H1 (cell line): Measurements from ENCODE around the gene C19orf47. TPM values are rescaled to one million over a fixed set of nuclear protein-coding genes. Genes with fewer than 3 reads are reported as not detected.

ENCODE experiments used
- CTCF ChIA-PET: fragments of 300-600 bp; sonication (Branson Sonifier 250); formaldehyde crosslinking; loops from one replicate; lab custom pipeline; 2021; ENCODE audit not compliant: partially characterized antibody; lab: Charles Lee
- POLR2A ChIA-PET: fragments of 300-600 bp; sonication (Branson Sonifier 250); formaldehyde crosslinking; loops from one replicate; lab custom pipeline; 2021; ENCODE audit warnings: inconsistent platforms; ENCODE audit not compliant: partially characterized antibody; lab: Charles Lee
- DNase-seq, 2 experiments: peaks; one replicate each; pipeline versions ENCODE4 v3.0.0 to v3.0.0-alpha.2; 2010 to 2022; ENCODE audit warnings: low spot score in 2 of 2, low read depth in 1 of 2, mixed read lengths in 1 of 2
- FAIRE-seq: peaks from 2 replicates; lab custom pipeline; 2011; peaks lifted over from hg19 to GRCh38; lab: Jason Lieb, UNC
- H2AFZ ChIP-seq: 2 replicates; pipeline ENCODE4 v1.8.1; 2012; ENCODE audit warnings: low read length, inconsistent platforms
- H2AK5ac ChIP-seq: 2 replicates; pipeline ENCODE4 v1.6.1; 2013; ENCODE audit warnings: low read depth, low read length
- H2BK120ac ChIP-seq: replicated peaks from 2 replicates; pipeline ENCODE3; 2013; ENCODE audit warnings: low read depth, low read length, inconsistent platforms
- H2BK12ac ChIP-seq: 2 replicates; pipeline ENCODE4 v1.6.1; 2013; ENCODE audit warnings: low read depth, low read length
- H2BK15ac ChIP-seq: 2 replicates; pipeline ENCODE4 v1.6.1; 2013; ENCODE audit warnings: low read length
- H2BK20ac ChIP-seq: 2 replicates; pipeline ENCODE4 v1.6.1; 2013; ENCODE audit warnings: low read length
- H2BK5ac ChIP-seq: 2 replicates; pipeline ENCODE4 v1.6.1; 2013; ENCODE audit warnings: low read depth, low read length
- H3K14ac ChIP-seq: 2 replicates; pipeline ENCODE4 v1.6.1; 2013; ENCODE audit warnings: inconsistent platforms; ENCODE audit not compliant: insufficient read length
- H3K18ac ChIP-seq: 2 replicates; pipeline ENCODE4 v1.6.1; 2013; ENCODE audit warnings: low read length; ENCODE audit errors: extremely low read depth
- H3K23ac ChIP-seq: 2 replicates; pipeline ENCODE4 v1.6.1; 2013; ENCODE audit warnings: inconsistent platforms; ENCODE audit not compliant: insufficient read length
- H3K23me2 ChIP-seq: 2 replicates; pipeline ENCODE4 v1.6.1; 2013; ENCODE audit warnings: low read depth, low read length
- H3K27ac ChIP-seq: 2 replicates; pipeline ENCODE4 v1.6.1; 2011; ENCODE audit warnings: low read depth, low read length, inconsistent platforms
- H3K27me3 ChIP-seq, 4 experiments: replicated peaks in 1 of 4; 1 replicate in 1 of 4; 2 replicates in 3 of 4; pipeline versions ENCODE4 v1.6.1 to v1.8.1; 2011 to 2013; ENCODE audit warnings: low read length in 3 of 4, mild to moderate bottlenecking in 3 of 4, inconsistent platforms in 2 of 4, mixed read lengths in 2 of 4, moderate library complexity in 1 of 4; ENCODE audit not compliant: control insufficient read depth in 3 of 4, insufficient read depth in 3 of 4; ENCODE audit errors: extremely low read depth in 1 of 4
- H3K36me3 ChIP-seq, 4 experiments: 2 replicates each; pipeline versions ENCODE4 v1.6.1 to v1.8.1; 2011 to 2013; ENCODE audit warnings: mild to moderate bottlenecking in 4 of 4, low read length in 3 of 4, moderate library complexity in 2 of 4, control low read depth in 1 of 4, inconsistent platforms in 1 of 4; ENCODE audit not compliant: insufficient read depth in 4 of 4, control insufficient read depth in 2 of 4
- H3K4ac ChIP-seq: replicated peaks from 2 replicates; pipeline ENCODE3; 2013; ENCODE audit warnings: low read length, low read depth, mixed read lengths, inconsistent platforms; ENCODE audit not compliant: insufficient read length
- H3K4me1 ChIP-seq, 4 experiments: replicated peaks in 1 of 4; 1 replicate in 1 of 4; 2 replicates in 3 of 4; pipeline versions ENCODE4 v1.6.1 to v1.8.1; 2011 to 2013; ENCODE audit warnings: low read length in 3 of 4, inconsistent platforms in 2 of 4, mixed read lengths in 1 of 4; ENCODE audit not compliant: insufficient read depth in 4 of 4, control insufficient read depth in 3 of 4
- H3K4me2 ChIP-seq, 2 experiments: 2 replicates each; pipeline versions ENCODE4 v1.6.1 to v1.8.1; 2011 to 2013; ENCODE audit warnings: low read depth in 2 of 2, low read length in 2 of 2, control low read depth in 1 of 2, inconsistent platforms in 1 of 2, mild to moderate bottlenecking in 1 of 2; ENCODE audit not compliant: insufficient read depth in 1 of 2
- H3K4me3 ChIP-seq, 4 experiments: fragments of 200-600, 300-600 bp in 1 of 4; sonication (generic), shearing (Covaris generic), sonication (Bioruptor Twin) in 1 of 4; 2 replicates each; pipeline versions ENCODE4 v1.5.1 to v1.8.1; 2011 to 2016; ENCODE audit warnings: low read length in 4 of 4, low read depth in 3 of 4, control low read depth in 2 of 4, inconsistent platforms in 2 of 4, mild to moderate bottlenecking in 2 of 4, mixed read lengths in 1 of 4, moderate library complexity in 1 of 4; ENCODE audit not compliant: insufficient read depth in 2 of 4; ENCODE audit errors: extremely low read depth in 1 of 4
- H3K56ac ChIP-seq: replicated peaks from 2 replicates; pipeline ENCODE3; 2013; ENCODE audit warnings: low read depth, mild to moderate bottlenecking, mixed read lengths, low read length, inconsistent platforms; ENCODE audit not compliant: insufficient read length
- H3K79me1 ChIP-seq: 2 replicates; pipeline ENCODE4 v1.6.1; 2013; ENCODE audit warnings: low read depth, low read length, control low read depth
- H3K79me2 ChIP-seq, 2 experiments: 2 replicates each; pipeline versions ENCODE4 v1.6.1 to v1.8.1; 2012 to 2013; ENCODE audit warnings: low read length in 2 of 2, mild to moderate bottlenecking in 2 of 2, inconsistent platforms in 1 of 2; ENCODE audit not compliant: insufficient read depth in 2 of 2, control insufficient read depth in 1 of 2
- H3K9ac ChIP-seq, 4 experiments: replicated peaks in 1 of 4; 1 replicate in 1 of 4; 2 replicates in 3 of 4; pipeline versions ENCODE4 v1.6.1 to v1.8.1; 2011 to 2013; ENCODE audit warnings: low read depth in 3 of 4, low read length in 3 of 4, control low read depth in 2 of 4, mild to moderate bottlenecking in 2 of 4, moderate library complexity in 2 of 4, inconsistent platforms in 1 of 4; ENCODE audit errors: extremely low read depth in 1 of 4
- H3K9me3 ChIP-seq, 2 experiments: 2 replicates each; pipeline versions ENCODE4 v1.6.1 to v1.8.1; 2012 to 2013; ENCODE audit warnings: mild to moderate bottlenecking in 2 of 2, moderate library complexity in 2 of 2, control low read depth in 1 of 2, inconsistent platforms in 1 of 2, low read depth in 1 of 2, low read length in 1 of 2, mixed read lengths in 1 of 2; ENCODE audit not compliant: insufficient read depth in 2 of 2
- H4K20me1 ChIP-seq, 2 experiments: replicated peaks in 1 of 2; 2 replicates each; pipeline versions ENCODE3 to v1.8.1; 2011 to 2013; ENCODE audit warnings: inconsistent platforms in 2 of 2, low read length in 2 of 2, mild to moderate bottlenecking in 1 of 2; ENCODE audit not compliant: insufficient read depth in 2 of 2, control insufficient read depth in 1 of 2
- H4K5ac ChIP-seq: 2 replicates; pipeline ENCODE4 v1.6.1; 2013; ENCODE audit warnings: low read length, low read depth, mixed read lengths, inconsistent platforms; ENCODE audit not compliant: insufficient read length
- H4K8ac ChIP-seq: 2 replicates; pipeline ENCODE4 v1.8.0; 2013; ENCODE audit warnings: mild to moderate bottlenecking, moderate library complexity, low read length, inconsistent platforms; ENCODE audit not compliant: insufficient read depth; ENCODE audit errors: extremely low read depth
- H4K91ac ChIP-seq: replicated peaks from 2 replicates; pipeline ENCODE3; 2013; ENCODE audit warnings: low read length, mixed read lengths, inconsistent platforms; ENCODE audit not compliant: insufficient read length
- EGR1 ChIP-seq: IDR thresholded peaks from 2 replicates; pipeline ENCODE4 v1.6.1; 2011; ENCODE audit warnings: low read depth, low read length, borderline replicate concordance
- KDM4A ChIP-seq: IDR thresholded peaks from one replicate; pipeline ENCODE4 v1.7.1; 2012; ENCODE audit warnings: low read depth, mild to moderate bottlenecking, moderate library complexity, low read length, inconsistent platforms; ENCODE audit not compliant: severe bottlenecking
- KDM5A ChIP-seq: fragments of 200-600 bp; IDR thresholded peaks from 2 replicates; pipeline ENCODE4 v1.7.1; 2012; ENCODE audit warnings: mild to moderate bottlenecking, low read length, inconsistent platforms, mixed read lengths
- RNF2 ChIP-seq: fragments of 200-900, 300-1000 bp; sonication (generic); IDR thresholded peaks from 2 replicates; pipeline ENCODE4 v1.7.1; 2016; ENCODE audit warnings: borderline replicate concordance, low read depth, mild to moderate bottlenecking, antibody characterized with exemption, low read length; ENCODE audit not compliant: poor library complexity, severe bottlenecking; ENCODE audit errors: missing control alignments
- SP1 ChIP-seq: IDR thresholded peaks from 2 replicates; pipeline ENCODE4 v1.6.1; 2011; ENCODE audit warnings: low read depth, low read length
- WGBS, 2 experiments: shearing (Covaris generic) in 1 of 2; methylation state at CpG; one replicate each; pipeline versions ENCODE4 v1.1.6 to v1.1.7; 2013 to 2015; ENCODE audit warnings: low lambda C conversion rate in 2 of 2, mixed read lengths in 2 of 2, inconsistent platforms in 1 of 2, low coverage in 1 of 2, missing lambda C conversion rate in 1 of 2; ENCODE audit not compliant: insufficient replicate concordance in 2 of 2, insufficient coverage in 1 of 2, insufficient read length in 1 of 2; ENCODE audit errors: extremely low coverage in 1 of 2, missing lambda C conversion rate in 1 of 2; 5-methylcytosine and 5-hydroxymethylcytosine counted together
- polyA plus RNA-seq, 7 experiments: library from polyadenylated mRNA; depleted of rRNA in 3 of 7; stranded (reverse) in 5 of 7; unstranded in 2 of 7; fragments of >200 nt in 5 of 7; fragments of 200-250 nt in 2 of 7; gene quantifications; 1 replicate in 5 of 7; 2 replicates in 1 of 7; 4 replicates in 1 of 7; pipeline versions ENCODE4 v1.2.1 to v1.2.3, GENCODE V29; 2011 to 2013; ENCODE audit warnings: missing spikeins in 2 of 7, mixed read lengths in 2 of 7
- total RNA-seq: library from RNA; stranded (reverse); fragmentation: NEBNext Ultra II Directional; extraction: Animal tissue kit (Norgen Biotek cat#: 25700); gene quantifications from 2 replicates; pipeline ENCODE4 v1.2.1, GENCODE V29; 2021
- TF ChIP-seq, protein P1 (sequence below): IDR thresholded peaks from 2 replicates; pipeline ENCODE4 v1.6.1; 2012; ENCODE audit warnings: inconsistent platforms

The C19orf47 gene
- total and polyA plus RNA-seq, 2 of the 8 experiments (the other 6 are each of a cell fraction or from before 2014, with no cell fraction given), result 17.8 to 27.3 TPM

DNA sequence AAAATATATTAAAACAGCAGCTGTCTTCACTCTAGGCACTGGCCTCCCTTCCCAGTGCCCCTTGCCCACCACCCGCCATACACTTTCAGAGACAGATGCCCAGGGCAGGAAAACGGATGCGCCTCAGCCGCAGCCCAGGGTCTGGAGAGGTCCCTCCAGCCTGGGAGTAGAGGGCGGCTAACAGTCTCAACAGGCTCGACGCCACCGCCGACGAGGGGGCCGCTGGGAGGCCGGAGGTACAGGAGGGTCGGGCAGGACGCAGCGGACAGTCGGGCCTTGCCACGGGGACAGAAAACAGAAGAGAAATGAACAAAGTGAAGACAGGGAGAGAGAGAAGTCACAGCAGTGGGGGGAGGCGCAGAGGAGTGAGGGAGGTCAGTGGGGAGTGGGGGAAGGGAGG, 27.1 kb downstream of the C19orf47 start:
- Histone ChIP-seq H4K20me1 (peaks cover 0 to 1% of the 10 kb centered on the region in 2 experiments), H3K9ac (no peak overlapping the region), H2AK5ac (no peak overlapping the region), H2BK5ac (no peak overlapping the region), H3K27ac (no peak overlapping the region), H3K27me3 (no peaks in the 10 kb centered on the region; a peak in 1 of 7 replicates), H4K8ac (no peak overlapping the region), H3K23ac (no peak overlapping the region), H2BK15ac (no peak overlapping the region), H3K4me1 (no peaks in the 10 kb centered on the region), H3K4me2 (no peak overlapping the region), H3K9me3 (no peaks in the 10 kb centered on the region), H3K79me2 (no peaks in the 10 kb centered on the region), H3K14ac (no peak overlapping the region), H2BK12ac (no peak overlapping the region), H2BK20ac (no peak overlapping the region), H3K79me1 (no peaks in the 10 kb centered on the region), H3K4ac (no peak overlapping the region), H3K56ac (no peak overlapping the region), H4K91ac (no peak overlapping the region), H3K23me2 (no peaks in the 10 kb centered on the region), H3K36me3 (peaks cover 8 to 31% (median 21%) of the 10 kb centered on the region in 4 experiments; a peak in 7 of 8 replicates), H3K18ac (no peak overlapping the region), H4K5ac (no peak overlapping the region), H2AFZ (no peak overlapping the region), H2BK120ac (no peak overlapping the region), H3K4me3 (no peak overlapping the region)
- TF ChIP-seq EGR1 (no peak), KDM5A (no peak), RNF2 (no peak), SP1 (no peak), KDM4A (no peak)
- TF ChIP-seq, protein P1, sequence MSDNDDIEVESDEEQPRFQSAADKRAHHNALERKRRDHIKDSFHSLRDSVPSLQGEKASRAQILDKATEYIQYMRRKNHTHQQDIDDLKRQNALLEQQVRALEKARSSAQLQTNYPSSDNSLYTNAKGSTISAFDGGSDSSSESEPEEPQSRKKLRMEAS, result no peak
- ChIA-PET CTCF (interaction anchor here (1.3 to 2.4 kb wide), 2 partner anchors 16 to 143 kb away, joined by 3 to 8 read pairs; no protein-coding TSS in a partner anchor), POLR2A (interaction anchor here (0.9 kb wide), 1 partner anchor 9 kb away, joined by 4 read pairs; no protein-coding TSS in a partner anchor)
- WGBS, 2 experiments, result 96% methylated on average over 18 of the region's 18 CpGs; no CpG with 5 or more reads in 1 of the 2 experiments
- no peak for DNase-seq
- FAIRE-seq, result no peak
